ENCODE measurements around the gene LDLRAD4.
"Not testable (repeated sequence)": the region's sequence is repeated elsewhere in the genome, so short reads cannot be mapped to it uniquely, and the experiment has no call there.

The LDLRAD4 gene

DNA sequence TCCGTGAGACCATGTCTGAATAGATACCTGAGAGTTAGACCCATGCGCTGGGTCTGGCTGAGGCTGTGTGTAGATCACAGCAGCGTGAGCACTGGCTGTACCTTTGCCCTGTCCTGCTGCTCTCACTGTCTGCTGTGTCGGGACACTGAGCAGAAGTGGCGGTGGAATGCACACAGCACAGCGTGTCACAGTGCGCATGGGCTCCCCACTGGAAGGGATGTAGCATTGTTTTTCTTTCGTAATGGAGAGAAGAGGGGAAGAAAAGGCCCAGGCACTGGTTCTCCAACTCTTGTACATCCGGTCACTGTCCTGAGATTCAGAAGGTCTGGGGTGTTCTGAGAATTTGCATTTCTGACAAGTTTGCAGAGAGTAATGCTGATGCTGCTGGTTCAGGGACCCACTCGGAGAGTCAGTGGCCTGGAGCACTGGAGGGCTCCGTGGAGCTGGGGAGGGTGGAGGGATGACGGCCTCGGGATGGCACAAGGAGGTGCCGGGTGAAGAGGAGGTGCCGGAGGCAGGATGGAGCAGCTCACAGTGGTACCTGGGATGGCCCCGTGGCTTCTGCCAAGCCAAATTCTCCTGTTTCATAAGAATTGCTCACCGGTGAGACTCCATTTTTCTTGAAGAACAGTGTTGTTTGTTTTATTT is 252.8 kb downstream of the LDLRAD4 start:
- Histone ChIP-seq H3K4me3 (no peak overlapping the region), H3K27ac (peak overlapping the region in 8 of 11 experiments; percentile 13 to 60 (median 44); a peak in 13 of 22 replicates), H3K4me1 (peaks cover 54 to 76% (median 68%) of the 10 kb centered on the region in 10 experiments), H3K36me3 (peaks cover 7 to 85% (median 60%) of the 10 kb centered on the region in 11 experiments; a peak in 20 of 22 replicates), H3K9me3 (replicated peaks in 1 of 11) (peaks cover 14 to 26% (median 21%) of the 10 kb centered on the region in 11 experiments; a peak in 21 of 22 replicates), H3K9ac (peak overlapping the region in 2 of 11 experiments; percentile 10 to 25; a peak in 1 of 22 replicates), H4K20me1 (peaks cover 0 to 47% (median 0%) of the 10 kb centered on the region in 11 experiments; a peak in 7 of 22 replicates), H3K4me2 (peak overlapping the region; percentile 10 to 70 (median 40); a peak in 17 of 22 replicates), H3K27me3 (no peaks in the 10 kb centered on the region)
- no peak for TF ChIP-seq Cebpa-rat (IDR thresholded peaks at IDR 0.05)

DNA sequence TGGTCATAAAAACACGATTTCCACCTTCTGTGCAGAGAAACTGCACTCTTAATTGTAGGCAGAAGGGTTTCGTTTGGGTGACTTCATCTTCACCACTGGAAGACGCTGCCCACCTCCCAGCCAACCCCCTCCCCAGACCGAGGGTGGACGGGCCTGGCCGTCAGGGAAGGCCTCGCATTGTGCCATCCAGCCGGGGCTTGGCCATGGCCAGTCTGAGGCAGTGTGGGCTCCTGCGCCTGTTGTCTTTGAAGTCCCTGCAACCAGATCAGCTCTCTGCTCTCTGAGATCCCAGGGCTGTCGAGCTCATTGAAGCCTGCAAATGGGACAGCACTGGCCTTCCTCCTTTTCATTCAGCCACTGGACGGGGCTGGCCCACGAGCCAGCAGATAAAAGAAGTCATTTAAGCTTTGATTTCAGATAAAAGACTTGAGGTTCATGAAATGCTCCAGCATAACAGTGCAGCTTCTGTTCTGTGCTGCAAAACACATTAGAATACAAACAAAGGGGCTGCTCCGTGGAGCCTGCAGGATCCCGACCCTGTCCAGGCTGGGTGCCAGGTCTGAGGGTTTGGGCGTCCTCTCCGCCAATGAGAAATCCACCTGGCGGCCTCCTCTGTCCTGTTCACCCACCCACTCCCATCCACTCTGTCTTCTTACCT is 253.5 kb downstream of the LDLRAD4 start:
- no peak overlapping the region for H3K4me3 ChIP-seq
- peak overlapping the region in 7 of 11 experiments; percentile 7 to 60 (median 41); a peak in 11 of 22 replicates for H3K27ac ChIP-seq
- peaks cover 0 to 47% (median 0%) of the 10 kb centered on the region in 11 experiments; a peak in 7 of 22 replicates for H4K20me1 ChIP-seq
- no peak for TF ChIP-seq Cebpa-rat (IDR thresholded peaks at IDR 0.05)
- peaks cover 46 to 68% (median 61%) of the 10 kb centered on the region in 10 experiments for H3K4me1 ChIP-seq
- 0 out of 22 replicates have a peak overlapping the region, but pooled peaks of 1 of the 11 experiments have one; percentile 25 for H3K9ac ChIP-seq
- H3K27me3 ChIP-seq: no peaks in the 10 kb centered on the region
- peak overlapping the region in 8 of 11 experiments; percentile 32 to 70 (median 43); a peak in 14 of 22 replicates for H3K4me2 ChIP-seq
- H3K36me3 ChIP-seq: peaks cover 8 to 88% (median 63%) of the 10 kb centered on the region in 11 experiments; a peak in 21 of 22 replicates
- H3K9me3 ChIP-seq (replicated peaks in 1 of 11): peaks cover 10 to 25% (median 18%) of the 10 kb centered on the region in 11 experiments; a peak in 21 of 22 replicates

DNA sequence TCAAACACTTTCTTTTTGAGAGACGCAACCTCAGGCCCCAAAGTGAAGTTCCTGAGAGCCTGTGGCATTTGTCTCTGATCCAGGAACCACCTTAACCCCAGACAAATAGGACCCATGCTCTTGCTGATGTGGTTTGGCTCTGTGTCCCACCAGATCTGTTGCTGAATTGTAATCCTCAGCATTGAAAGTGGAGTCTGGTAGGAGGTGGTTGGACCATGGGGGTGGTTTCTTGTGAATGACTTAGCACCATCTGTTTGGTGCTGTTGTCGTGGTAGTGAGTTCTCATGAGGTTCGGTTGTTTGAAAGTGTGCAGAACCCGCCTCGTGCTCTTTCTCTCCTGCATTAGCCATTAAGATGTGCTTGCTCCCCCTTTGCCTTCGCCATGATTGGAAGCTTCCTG is 255.2 kb downstream of the LDLRAD4 start:
- Histone ChIP-seq H3K4me1 (peaks cover 45 to 64% (median 55%) of the 10 kb centered on the region in 10 experiments), H3K4me2 (peak overlapping the region in 7 of 11 experiments; percentile 14 to 45 (median 23); a peak in 10 of 22 replicates), H4K20me1 (peaks cover 0 to 47% (median 0%) of the 10 kb centered on the region in 11 experiments; a peak in 7 of 22 replicates), H3K27me3 (no peaks in the 10 kb centered on the region), H3K27ac (peak overlapping the region in 3 of 11 experiments; percentile 36 to 54 (median 52); a peak in 1 of 22 replicates), H3K4me3 (no peak overlapping the region), H3K9ac (no peak overlapping the region), H3K9me3 (replicated peaks in 1 of 11) (peaks cover 0 to 30% (median 19%) of the 10 kb centered on the region in 11 experiments; a peak in 19 of 22 replicates), H3K36me3 (peaks cover 25 to 96% (median 69%) of the 10 kb centered on the region in 11 experiments; a peak in 21 of 22 replicates)
- no peak for TF ChIP-seq Cebpa-rat (IDR thresholded peaks at IDR 0.05)

- no peaks in the 10 kb centered on the region for H3K27me3 ChIP-seq
- peak overlapping the region; percentile 11 to 60 (median 29); a peak in 20 of 22 replicates for H3K4me2 ChIP-seq
Observed at GRCh38 chr18:13474336-13474735, 255.8 kb downstream of the LDLRAD4 start.

DNA sequence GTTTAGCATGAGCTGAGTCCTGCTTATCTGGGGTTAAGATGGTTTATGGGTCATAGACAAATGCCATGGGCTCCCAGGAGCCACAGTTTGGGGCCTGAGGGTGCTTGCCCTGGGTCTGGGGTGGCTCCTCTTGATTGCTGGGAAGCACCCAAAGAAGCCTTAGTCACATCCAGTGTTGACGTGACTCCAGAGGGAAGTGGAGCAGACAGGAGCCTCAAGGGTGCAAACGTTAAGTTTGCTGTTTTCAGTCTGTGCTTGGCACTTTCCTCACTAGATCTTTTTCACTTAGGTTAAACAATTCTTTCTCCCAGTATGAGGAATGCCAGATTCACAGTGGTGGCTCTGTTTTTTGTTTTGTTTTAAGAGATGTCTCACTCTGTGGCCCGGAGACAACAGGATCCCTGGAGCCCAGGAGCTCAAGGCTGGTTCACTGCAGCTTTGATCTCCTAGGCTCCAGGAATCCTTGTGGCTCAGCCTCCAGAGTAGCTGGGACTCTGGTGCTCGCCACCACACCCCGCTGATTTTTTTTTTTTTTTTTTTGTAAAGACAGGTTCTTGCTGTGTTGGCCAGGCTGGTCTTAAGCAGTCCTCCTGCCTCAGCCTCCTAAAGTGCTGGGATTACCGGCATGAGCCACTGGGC is 256.5 kb downstream of the LDLRAD4 start:
- Histone ChIP-seq H3K27me3 (no peaks in the 10 kb centered on the region), H3K4me3 (no peak overlapping the region), H4K20me1 (peaks cover 0 to 47% (median 0%) of the 10 kb centered on the region in 11 experiments; a peak in 7 of 22 replicates), H3K27ac (peak overlapping the region in 5 of 11 experiments; percentile 8 to 54 (median 48); a peak in 7 of 22 replicates), H3K4me1 (peaks cover 41 to 62% (median 52%) of the 10 kb centered on the region in 10 experiments), H3K36me3 (peaks cover 26 to 97% (median 73%) of the 10 kb centered on the region in 11 experiments; a peak in 21 of 22 replicates), H3K9ac (no peak overlapping the region), H3K9me3 (replicated peaks in 1 of 11) (peaks cover 0 to 38% (median 26%) of the 10 kb centered on the region in 11 experiments; a peak in 19 of 22 replicates), H3K4me2 (peak overlapping the region; percentile 11 to 60 (median 29); a peak in 18 of 22 replicates)
- no peak for TF ChIP-seq Cebpa-rat (IDR thresholded peaks at IDR 0.05)

More at GRCh38 chr18:13474336-13474735, 255.8 kb downstream of the LDLRAD4 start:
- Histone ChIP-seq H3K27ac (peak overlapping the region in 5 of 11 experiments; percentile 8 to 54 (median 48); a peak in 3 of 22 replicates), H4K20me1 (peaks cover 0 to 47% (median 0%) of the 10 kb centered on the region in 11 experiments; a peak in 7 of 22 replicates), H3K9me3 (replicated peaks in 1 of 11) (peaks cover 0 to 33% (median 21%) of the 10 kb centered on the region in 11 experiments; a peak in 19 of 22 replicates), H3K9ac (no peak overlapping the region), H3K36me3 (peaks cover 26 to 98% (median 66%) of the 10 kb centered on the region in 11 experiments; a peak in 21 of 22 replicates), H3K4me3 (no peak overlapping the region), H3K4me1 (peaks cover 45 to 64% (median 55%) of the 10 kb centered on the region in 10 experiments)
- no peak for TF ChIP-seq Cebpa-rat (IDR thresholded peaks at IDR 0.05)

DNA sequence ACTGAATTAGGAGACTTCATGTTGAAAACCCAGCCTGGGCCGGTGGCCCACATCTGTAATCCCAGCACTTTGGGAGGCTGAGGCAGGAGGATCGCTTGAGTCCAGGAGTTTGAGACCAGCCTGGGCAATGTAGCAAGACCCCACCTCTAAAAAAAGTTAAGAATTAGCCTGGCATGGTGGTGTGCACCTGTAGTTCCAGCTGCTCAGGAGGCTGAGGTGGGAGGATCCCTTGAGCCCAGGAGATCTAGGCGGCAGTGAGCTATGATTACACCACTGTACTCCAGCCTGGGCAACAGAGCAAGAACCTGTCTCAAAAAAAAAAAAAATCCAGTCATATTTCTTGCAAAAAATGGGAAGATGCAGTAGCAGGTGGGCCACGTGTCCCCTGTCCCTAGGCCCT is 257.8 kb downstream of the LDLRAD4 start:
- not testable (repeated sequence) for H3K9ac ChIP-seq, H3K4me3 ChIP-seq, H3K27me3 ChIP-seq, H3K4me2 ChIP-seq
- peaks cover 0 to 44% (median 0%) of the 10 kb centered on the region in 11 experiments; a peak in 8 of 22 replicates for H4K20me1 ChIP-seq
- peaks cover 26 to 84% (median 71%) of the 10 kb centered on the region in 11 experiments; a peak in 21 of 22 replicates for H3K36me3 ChIP-seq
- H3K9me3 ChIP-seq (replicated peaks in 1 of 11): peaks cover 0 to 38% (median 26%) of the 10 kb centered on the region in 11 experiments; a peak in 19 of 22 replicates
- 0 out of 22 replicates have a peak overlapping the region, but pooled peaks of 1 of the 11 experiments have one; percentile 2 for H3K27ac ChIP-seq
- H3K4me1 ChIP-seq: peaks cover 40 to 62% (median 52%) of the 10 kb centered on the region in 10 experiments

DNA sequence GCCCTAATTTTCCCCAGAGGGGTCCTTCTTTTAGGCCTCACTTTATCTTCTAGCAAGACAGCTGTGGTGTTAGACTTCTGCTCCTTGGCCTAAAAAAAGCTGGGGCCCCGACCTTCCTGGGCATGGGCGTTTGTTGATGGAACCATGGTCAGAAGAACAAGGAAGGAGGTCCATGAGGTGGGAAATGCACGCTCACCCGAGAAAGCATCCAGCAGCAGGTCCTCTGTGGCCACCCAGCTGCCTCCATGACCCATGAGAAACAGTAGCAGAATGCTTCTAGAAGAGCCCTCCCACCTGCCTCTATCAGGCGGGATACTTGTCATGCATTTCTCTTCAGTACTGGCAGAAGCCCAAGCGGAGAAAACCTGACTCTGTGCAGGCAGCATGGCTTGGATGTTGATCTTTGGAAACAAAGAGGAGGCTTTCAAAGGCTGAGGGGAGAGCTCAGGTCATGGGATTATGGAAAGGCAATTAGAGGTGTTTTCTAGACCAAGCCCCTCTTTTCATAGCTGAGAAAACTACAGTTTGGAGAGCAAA is 258.7 kb downstream of the LDLRAD4 start:
- Histone ChIP-seq H3K4me2 (no peak overlapping the region), H3K9me3 (replicated peaks in 1 of 11) (peaks cover 0 to 38% (median 26%) of the 10 kb centered on the region in 11 experiments; a peak in 19 of 22 replicates), H3K36me3 (peaks cover 26 to 77% (median 66%) of the 10 kb centered on the region in 11 experiments; a peak in 21 of 22 replicates), H3K27me3 (no peaks in the 10 kb centered on the region), H3K27ac (no peak overlapping the region), H3K4me1 (peaks cover 40 to 62% (median 52%) of the 10 kb centered on the region in 10 experiments), H3K4me3 (no peak overlapping the region), H3K9ac (no peak overlapping the region), H4K20me1 (peaks cover 0 to 44% (median 0%) of the 10 kb centered on the region in 11 experiments; a peak in 7 of 22 replicates)
- TF ChIP-seq Cebpa-rat (IDR thresholded peaks at IDR 0.05): no peak

Measured in BLaER1 treated with 17β-estradiol and CSF1 and Interleukin-3, amounts not matched to agents 10 nM and 100 nM (cell line).